ENCODE measurements around the gene SLC22A7. TPM values are rescaled to one million over a fixed set of nuclear protein-coding genes. Genes with fewer than 3 reads are reported as not detected.
A peak's percentile ranks its signal among the peaks of the same experiment; 100 is the strongest.

SLC22A7 gene
- total RNA-seq, 4 donors from 2014 or later, result 0.42 TPM; not detected in 3

- no peak for TF ChIP-seq CTCF (IDR thresholded peaks at IDR 0.05 in 4 of 5, conservative IDR thresholded peaks at IDR 0.05 in 1 of 5)
- no peak for TF ChIP-seq POLR2A (IDR thresholded peaks at IDR 0.05)
- in situ Hi-C loops (cut with MboI; ENCODE audit: low sequenced_read_pairs in 4 of 4) (no loop called here), intact Hi-C loops (cut with DNase I; ENCODE audit: low total_unique reads) (no loop called here)
- Histone ChIP-seq H3K27ac (no peak overlapping the region), H3K36me3 (no peaks in the 10 kb centered on the region), H3K27me3 (peaks cover 8 to 22% (median 13%) of the 10 kb centered on the region in 3 donors), H3K4me1 (peaks cover 4 to 8% of the 10 kb centered on the region in 2 donors), H3K4me3 (peak overlapping the region; percentile 14 to 54 (median 40)), H3K9me3 (no peaks in the 10 kb centered on the region)
- DNase-seq, result no peak
- ATAC-seq, result no peak
Observed at GRCh38 chr6:43308990-43309477, 11.0 kb downstream of the SLC22A7 start.

- no peaks in the 10 kb centered on the region for H3K9me3 ChIP-seq
- intact Hi-C loops (cut with DNase I; ENCODE audit: low total_unique reads) (no loop called here), in situ Hi-C loops (cut with MboI; ENCODE audit: low sequenced_read_pairs in 4 of 4) (no loop called here)
- TF ChIP-seq POLR2A (IDR thresholded peaks at IDR 0.05), result no peak
- TF ChIP-seq CTCF (IDR thresholded peaks at IDR 0.05 in 4 of 5, conservative IDR thresholded peaks at IDR 0.05 in 1 of 5), result no peak
- no peak overlapping the region for H3K4me3 ChIP-seq
- no peak overlapping the region for H3K27ac ChIP-seq
- DNase-seq, result no peak
- no peak for ATAC-seq
- H3K4me1 ChIP-seq, result peaks cover 4 to 8% of the 10 kb centered on the region in 2 donors
- peaks cover 8 to 22% (median 13%) of the 10 kb centered on the region in 3 donors for H3K27me3 ChIP-seq
- no peaks in the 10 kb centered on the region for H3K36me3 ChIP-seq
Observed at GRCh38 chr6:43310134-43310533, 12.1 kb downstream of the SLC22A7 start.

- TF ChIP-seq POLR2A (IDR thresholded peaks at IDR 0.05), result no peak
- DNase-seq (no peak), ATAC-seq (no peak)
- Histone ChIP-seq H3K4me1 (peaks cover 4 to 8% of the 10 kb centered on the region in 2 donors), H3K27ac (no peak overlapping the region), H3K36me3 (no peaks in the 10 kb centered on the region), H3K9me3 (no peaks in the 10 kb centered on the region), H3K4me3 (no peak overlapping the region), H3K27me3 (peaks cover 8 to 22% (median 13%) of the 10 kb centered on the region in 3 donors)
- in situ Hi-C loops (cut with MboI; ENCODE audit: low sequenced_read_pairs in 4 of 4) (no loop called here), intact Hi-C loops (cut with DNase I; ENCODE audit: low total_unique reads) (no loop called here)
Observed at GRCh38 chr6:43310624-43311023, 12.6 kb downstream of the SLC22A7 start.

- ATAC-seq (no peak), DNase-seq (no peak)
- Histone ChIP-seq H3K4me1 (peaks cover 4 to 8% of the 10 kb centered on the region in 2 donors), H3K4me3 (no peak overlapping the region), H3K9me3 (no peaks in the 10 kb centered on the region), H3K36me3 (no peaks in the 10 kb centered on the region), H3K27ac (no peak overlapping the region), H3K27me3 (peaks cover 7 to 22% (median 13%) of the 10 kb centered on the region in 3 donors)
- intact Hi-C loops (cut with DNase I; ENCODE audit: low total_unique reads) (no loop called here), in situ Hi-C loops (cut with MboI; ENCODE audit: low sequenced_read_pairs in 4 of 4) (no loop called here)
- TF ChIP-seq POLR2A (IDR thresholded peaks at IDR 0.05) (no peak), CTCF (IDR thresholded peaks at IDR 0.05 in 4 of 5, conservative IDR thresholded peaks at IDR 0.05 in 1 of 5) (no peak)
Observed at GRCh38 chr6:43311666-43312065, 13.6 kb downstream of the SLC22A7 start.

GRCh38 chr6:43313813-43314212, 15.8 kb downstream of the SLC22A7 start:
- DNase-seq (no peak), ATAC-seq (no peak)
- Histone ChIP-seq H3K36me3 (no peaks in the 10 kb centered on the region), H3K9me3 (no peaks in the 10 kb centered on the region), H3K4me1 (peaks cover under 1 to 2% of the 10 kb centered on the region in 2 donors), H3K4me3 (no peak overlapping the region), H3K27ac (no peak overlapping the region), H3K27me3 (peaks cover 0 to 7% (median 7%) of the 10 kb centered on the region in 3 donors)
- in situ Hi-C loops (cut with MboI; ENCODE audit: low sequenced_read_pairs in 4 of 4) (no loop called here), intact Hi-C loops (cut with DNase I; ENCODE audit: low total_unique reads) (no loop called here)
- TF ChIP-seq POLR2A (IDR thresholded peaks at IDR 0.05) (no peak), CTCF (IDR thresholded peaks at IDR 0.05 in 4 of 5, conservative IDR thresholded peaks at IDR 0.05 in 1 of 5) (no peak)

Data from gastrocnemius medialis (tissue), 4 donors.